HCEC 1CT (cell line): ENCODE results near the gene PTGES2.
A peak's percentile ranks its signal among the peaks of the same experiment; 100 is the strongest.

Source experiments
- DNase-seq: peaks from one replicate; pipeline ENCODE4 v3.0.0-alpha.2; 2017

The PTGES2 gene

DNA sequence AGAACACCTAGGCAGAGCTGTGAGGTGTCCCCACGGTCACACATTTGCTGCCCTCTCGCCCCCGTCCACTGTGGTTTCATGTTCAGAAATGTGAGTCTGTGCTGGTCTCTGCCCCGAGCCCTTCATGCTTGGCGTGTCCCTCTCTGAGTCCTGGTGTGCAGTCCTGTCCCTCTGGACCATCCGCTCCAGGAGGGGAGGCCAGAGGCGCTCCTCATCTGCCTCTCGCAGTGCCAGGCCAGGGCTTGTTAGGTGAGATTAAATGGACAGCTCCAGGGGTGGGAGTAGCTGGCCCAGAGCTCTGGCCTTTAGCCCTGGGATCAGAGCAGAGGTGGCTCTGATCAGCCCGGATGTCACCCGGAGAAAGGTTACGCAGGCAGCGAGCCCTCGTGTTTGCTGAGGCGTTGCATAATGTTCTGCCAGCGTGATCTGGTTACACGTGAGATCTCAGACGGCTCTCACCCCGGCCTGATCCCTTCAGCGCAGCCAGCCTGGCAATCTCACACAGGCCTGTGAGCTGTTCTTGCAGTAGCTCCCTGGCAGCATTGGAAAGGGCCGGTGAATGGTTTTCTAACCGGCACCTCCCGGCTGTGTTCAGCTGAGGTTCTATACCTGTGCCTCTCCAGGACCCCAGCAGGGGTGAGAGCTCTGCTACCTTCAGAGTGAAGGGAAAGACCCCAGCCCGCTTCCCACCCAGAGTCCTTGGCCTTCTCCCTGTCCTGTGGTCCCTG, 24.5 kb downstream of the PTGES2 start:
- DNase-seq: no peak

- no peak for DNase-seq
These were observed 25.3 kb downstream of the PTGES2 start for GRCh38 chr9:128102196-128102595.

DNA sequence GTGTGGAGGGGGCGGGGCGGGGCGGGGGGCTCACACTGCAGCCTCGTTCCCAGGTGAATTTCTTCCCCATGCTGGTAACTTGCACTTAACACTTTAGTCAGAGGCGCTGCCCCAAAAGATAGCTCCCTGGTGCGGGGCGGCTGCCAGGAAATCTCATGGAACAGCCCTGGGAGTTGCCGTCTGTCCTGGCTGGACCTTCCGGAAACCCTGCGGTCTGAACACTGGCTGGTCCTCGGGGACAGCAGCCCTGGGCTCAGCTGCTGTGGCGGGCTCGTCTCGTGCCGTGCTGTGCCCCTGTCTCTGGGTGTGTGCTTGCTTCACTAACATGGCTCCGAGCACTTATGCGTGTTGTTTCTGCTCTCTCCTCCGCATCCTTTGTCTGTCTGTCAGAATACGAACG, 25.8 kb downstream of the PTGES2 start:
- no peak for DNase-seq

DNA sequence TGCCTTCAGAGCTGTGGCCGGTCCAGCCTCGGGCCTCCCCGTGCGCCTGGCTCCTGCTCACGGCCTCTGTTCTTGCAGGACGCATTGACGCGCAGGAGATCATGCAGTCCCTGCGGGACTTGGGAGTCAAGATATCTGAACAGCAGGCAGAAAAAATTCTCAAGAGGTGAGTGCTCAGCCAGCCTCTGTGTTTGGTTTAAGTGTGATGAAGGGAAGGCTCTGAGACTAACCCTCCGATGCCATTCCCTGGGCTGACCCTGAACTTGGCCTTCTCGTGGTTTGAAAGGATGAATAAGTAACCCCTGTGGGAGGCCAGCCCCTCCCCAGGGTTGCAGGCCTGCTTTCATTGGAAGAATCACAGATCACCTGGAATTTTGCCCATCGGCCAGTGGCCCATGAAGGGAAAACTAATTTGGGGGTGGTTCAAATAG, 26.3 kb downstream of the PTGES2 start:
- DNase-seq: no peak

GRCh38 chr9:128100581-128100980, 26.9 kb downstream of the PTGES2 start:
- DNase-seq: no peak

DNA sequence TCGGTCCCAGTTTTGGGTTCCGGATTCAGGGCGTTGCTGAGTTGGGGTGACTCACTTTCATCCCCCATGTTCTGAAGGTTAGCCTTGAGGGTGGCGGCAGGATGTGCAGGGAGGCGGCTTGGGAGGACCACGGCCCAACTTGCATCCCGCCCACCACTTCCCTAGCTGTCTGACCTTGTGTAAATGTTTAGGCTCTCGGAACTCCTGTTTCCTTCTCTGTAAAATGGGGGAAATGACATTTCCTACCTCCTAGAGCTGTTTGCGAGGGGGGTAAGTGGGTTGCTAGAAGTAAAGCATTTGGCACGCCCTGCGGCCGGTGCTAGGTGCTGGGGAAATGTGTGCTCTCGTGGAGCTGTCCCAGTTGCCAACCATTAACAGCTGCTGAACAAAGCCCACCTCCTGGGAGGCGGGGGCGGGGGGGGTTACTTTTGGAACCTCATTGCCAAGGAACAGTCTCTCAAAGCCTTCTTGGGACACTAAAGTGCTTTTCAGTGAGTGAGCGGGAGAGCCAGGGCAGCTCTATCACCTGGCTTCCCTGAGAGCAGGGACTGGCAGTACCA, 27.5 kb downstream of the PTGES2 start:
- no peak for DNase-seq

DNA sequence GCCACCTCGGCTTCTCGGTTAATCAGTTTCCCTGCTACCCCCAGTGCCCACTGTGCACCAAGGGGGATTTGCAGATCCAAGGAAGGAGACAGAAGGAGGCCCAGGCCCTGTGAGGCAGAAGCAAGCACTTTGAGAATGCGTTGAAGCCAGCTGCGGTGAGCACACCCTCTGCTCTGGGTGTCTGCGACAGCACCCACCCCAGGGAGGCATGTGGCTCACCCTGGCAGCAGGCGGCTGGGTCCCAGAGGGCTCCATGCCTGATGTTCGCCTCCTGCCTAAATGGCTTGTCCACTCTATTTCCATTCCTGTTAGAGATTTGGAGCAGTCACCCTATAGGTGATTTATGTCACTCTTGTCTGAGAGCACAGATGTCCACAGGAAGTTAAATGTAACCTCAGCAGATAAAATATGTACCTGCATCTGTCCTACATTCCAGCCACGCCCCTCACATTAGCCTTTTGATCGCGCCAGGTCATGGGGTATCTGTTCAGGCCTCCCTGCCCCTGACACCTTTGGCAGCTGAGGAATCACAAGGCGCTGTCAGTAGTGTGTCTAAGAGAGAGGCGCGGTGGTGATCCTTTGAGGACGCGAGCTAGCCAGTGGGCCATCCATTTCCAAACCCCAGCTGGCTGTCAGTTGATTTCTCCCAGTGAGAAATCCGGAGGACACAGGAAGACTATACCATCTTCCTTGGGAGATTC, 28.1 kb downstream of the PTGES2 start:
- DNase-seq: no peak

DNA sequence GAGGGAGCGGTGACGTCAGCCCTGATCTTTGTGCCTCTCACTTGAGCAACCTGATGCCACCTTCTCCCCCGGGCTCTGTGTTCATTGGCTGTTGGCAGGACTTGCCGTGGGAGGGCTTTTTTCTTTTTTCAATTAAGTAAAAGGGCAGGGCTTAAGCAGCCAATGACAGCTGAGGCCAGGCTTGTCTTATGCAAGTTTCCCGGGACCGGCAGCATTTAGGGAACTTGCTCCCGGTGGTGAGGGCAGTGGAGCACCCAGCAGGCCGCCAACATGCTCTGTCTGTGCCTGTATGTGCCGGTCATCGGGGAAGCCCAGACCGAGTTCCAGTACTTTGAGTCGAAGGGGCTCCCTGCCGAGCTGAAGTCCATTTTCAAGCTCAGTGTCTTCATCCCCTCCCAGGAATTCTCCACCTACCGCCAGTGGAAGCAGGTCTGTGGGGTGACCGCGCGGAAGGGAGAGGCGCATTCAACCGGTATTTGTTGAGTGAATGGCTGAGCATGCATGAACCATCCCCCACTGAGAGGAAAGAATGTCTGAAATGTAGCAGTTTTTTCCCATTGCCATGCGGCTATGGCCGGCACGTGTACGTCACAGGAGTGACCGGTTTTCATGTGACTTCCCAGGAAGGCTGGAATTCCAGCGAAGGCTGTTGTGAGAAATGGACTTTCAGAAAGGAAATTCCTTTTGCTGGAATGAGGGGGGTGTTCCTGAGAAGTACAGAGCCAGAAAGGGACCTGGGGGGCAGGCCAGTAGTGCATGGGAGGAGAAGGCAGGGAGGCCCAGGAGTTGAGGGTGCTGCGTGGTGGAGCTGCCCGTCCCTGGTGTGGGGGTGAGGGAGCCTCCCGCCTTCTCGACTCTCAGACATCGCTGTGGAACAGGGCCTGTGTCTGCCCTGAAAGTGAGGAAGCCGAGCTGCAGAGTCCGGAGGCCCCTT, 29.0 kb downstream of the PTGES2 start:
- DNase-seq: peak; percentile 93

- no peak for DNase-seq
These were observed 29.8 kb downstream of the PTGES2 start for GRCh38 chr9:128097543-128098296.

DNA sequence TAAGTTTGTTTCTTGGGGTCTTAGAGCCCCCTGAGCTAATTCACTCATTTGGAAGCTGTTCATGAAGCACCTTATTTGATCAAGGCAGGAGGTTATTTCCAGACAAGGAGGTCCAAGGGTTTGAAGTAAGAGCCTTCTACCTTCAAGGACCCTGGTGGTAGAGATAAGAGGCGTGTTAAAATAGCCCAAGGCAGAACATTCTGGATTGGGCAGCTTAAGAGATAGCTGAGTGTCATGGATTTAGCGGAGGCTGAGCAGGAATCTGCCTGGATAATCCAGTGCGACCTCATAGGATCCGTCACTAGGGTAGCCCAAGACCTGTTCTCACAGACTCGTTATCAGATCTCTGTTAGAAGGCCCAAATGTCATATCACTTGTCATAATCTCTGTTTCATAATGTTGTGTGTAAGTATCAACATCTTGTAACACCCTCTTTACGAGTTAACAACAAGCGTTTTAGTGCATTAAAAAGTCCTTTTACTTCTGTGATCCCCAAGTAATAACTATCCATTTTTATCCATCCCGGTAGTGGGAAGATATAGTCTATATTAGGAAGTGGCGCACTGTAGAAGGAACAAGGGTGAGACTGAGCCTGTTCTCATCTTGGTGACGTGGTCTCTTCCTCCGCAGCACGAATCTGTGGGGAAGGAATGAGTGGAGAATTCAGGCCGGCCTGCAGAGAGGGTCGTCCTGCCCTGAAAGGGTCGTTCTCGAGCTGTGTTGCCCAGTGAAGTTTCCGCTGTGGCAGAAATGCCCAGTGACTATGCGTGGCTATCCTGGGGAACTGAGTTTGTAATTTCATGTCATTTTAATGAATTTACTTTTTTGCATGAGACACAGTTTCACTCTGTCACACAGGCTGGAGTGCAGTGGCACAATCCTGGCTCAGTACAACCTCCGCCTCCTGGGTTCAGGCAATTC, 30.7 kb downstream of the PTGES2 start:
- DNase-seq: no peak

DNA sequence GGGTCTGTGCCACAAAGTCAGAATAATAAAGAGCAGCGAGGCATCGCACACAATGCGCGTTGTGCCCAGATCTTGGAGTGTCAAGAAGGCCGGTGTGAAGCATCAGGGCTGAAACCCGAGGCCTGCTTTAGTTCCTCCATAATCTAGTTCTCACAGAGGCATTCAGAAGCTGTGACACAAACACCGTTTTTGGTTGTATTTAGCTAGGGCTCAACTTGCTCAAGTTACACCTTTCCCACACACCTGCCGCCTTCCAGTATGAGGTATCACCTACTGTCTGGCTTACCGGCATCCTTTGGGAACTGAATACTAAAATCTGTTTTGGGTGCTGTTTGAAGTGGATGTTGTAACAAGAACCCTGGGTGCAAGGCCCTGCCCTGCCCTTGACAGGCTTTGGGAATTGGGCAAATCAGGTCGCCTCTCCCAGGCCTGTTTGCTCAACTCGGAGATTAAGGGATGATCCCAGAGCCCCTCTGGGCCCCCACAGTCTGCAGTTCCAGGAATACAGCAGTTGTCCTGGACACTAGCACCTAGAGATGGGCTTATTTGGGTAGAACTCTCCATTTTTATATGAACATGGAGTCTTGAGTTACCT, 32.5 kb downstream of the PTGES2 start:
- DNase-seq: no peak

- DNase-seq: peak; percentile 96
These were observed 33.2 kb downstream of the PTGES2 start for GRCh38 chr9:128094166-128094949.

GRCh38 chr9:128093011-128093410, 34.5 kb downstream of the PTGES2 start:
- no peak for DNase-seq

DNA sequence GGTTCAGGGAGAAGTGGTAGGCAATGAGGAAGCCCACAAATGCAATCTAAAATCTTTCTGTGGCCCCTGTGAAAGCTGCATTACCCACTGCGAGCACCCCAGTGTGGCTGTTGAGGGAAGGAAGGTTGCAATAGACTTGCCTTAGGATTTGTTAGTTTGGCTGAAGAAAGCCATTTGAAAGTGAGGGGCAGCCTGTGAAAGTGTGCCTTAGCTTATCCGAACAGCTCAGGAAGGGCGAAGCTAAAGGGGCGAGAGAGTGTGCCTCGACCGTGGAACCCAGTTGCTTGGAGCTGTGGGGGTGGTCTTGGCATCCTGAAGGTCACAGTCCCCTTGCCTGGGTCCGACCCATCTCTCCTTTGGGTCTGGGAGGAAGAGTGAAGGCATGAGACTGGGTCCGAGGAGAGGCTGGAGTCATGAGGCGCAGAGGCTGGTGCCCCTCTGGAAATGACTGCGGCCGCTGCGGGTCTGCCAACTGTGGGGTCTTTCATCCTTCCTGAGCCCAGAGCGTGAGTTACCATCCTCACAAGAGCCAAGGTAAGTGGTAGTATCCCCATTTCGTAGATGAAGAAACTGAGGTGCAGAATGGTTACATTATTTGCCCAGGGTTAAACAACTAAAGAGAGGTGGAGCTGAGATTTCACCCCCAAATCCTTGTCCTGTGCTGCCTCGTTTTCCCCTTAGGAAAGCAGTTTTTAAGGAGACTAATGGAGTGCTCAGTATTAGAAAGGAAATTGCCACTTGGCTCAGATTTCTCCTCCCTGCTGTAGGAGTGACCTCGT, 35.1 kb downstream of the PTGES2 start:
- DNase-seq: no peak

- DNase-seq: no peak
These were observed 36.0 kb downstream of the PTGES2 start for GRCh38 chr9:128091571-128091970.

DNA sequence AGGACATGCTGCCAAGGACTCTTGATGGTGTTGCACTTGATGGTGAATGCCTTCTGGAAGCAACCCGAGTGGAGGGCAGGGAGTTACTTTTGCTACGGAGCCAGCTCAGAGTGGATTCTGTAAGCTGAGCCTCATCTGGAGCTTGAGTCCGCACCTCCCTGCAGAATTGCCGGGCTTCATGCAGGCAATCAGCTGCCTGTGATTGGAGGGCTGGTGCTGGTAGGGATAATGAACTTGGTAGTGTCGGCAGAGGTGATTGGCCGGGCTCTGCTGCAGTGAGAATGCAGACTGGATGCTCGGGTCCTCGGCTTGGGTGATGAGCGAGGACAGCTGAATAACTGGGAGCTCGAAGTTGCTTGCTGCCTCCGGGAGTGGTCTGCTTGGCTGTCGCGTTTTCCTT, 36.4 kb downstream of the PTGES2 start:
- DNase-seq: no peak

GRCh38 chr9:128089299-128089698, 38.2 kb downstream of the PTGES2 start:
- DNase-seq: no peak

GRCh38 chr9:128088253-128088945, 39.1 kb downstream of the PTGES2 start:
- DNase-seq: no peak
